HG03565 (cell line): ENCODE data around the gene CCL13.

Experiments used
- ATAC-seq: cut with Tn5 transposase; IDR thresholded peaks from one replicate; pipeline ENCODE4 v1.9.1; 2021; ENCODE audit warnings: mild to moderate bottlenecking, moderate library complexity; ENCODE audit not compliant: unreplicated experiment

The CCL13 gene

GRCh38 chr17:34361478-34362061 lies 5.3 kb downstream of the CCL13 start:
- ATAC-seq, result peak; percentile 59

- ATAC-seq, result no peak
Measured at GRCh38 chr17:34363183-34363661, 6.9 kb downstream of the CCL13 start, which contains the start of gene CCL1. Gene CCL1 (minus strand): TSS chr17:34363233. CDS start chr17:34363161, 72 bp downstream.

- ATAC-seq, result no peak
Measured at GRCh38 chr17:34364751-34365150, 8.5 kb downstream of the CCL13 start.

GRCh38 chr17:34365340-34365739 lies 9.1 kb downstream of the CCL13 start:
- ATAC-seq, result no peak

GRCh38 chr17:34366010-34366409 lies 9.7 kb downstream of the CCL13 start:
- no peak for ATAC-seq

GRCh38 chr17:34366529-34367107 lies 10.3 kb downstream of the CCL13 start:
- ATAC-seq, result no peak

GRCh38 chr17:34367486-34368195 lies 11.4 kb downstream of the CCL13 start:
- ATAC-seq, result no peak

GRCh38 chr17:34368196-34368945 lies 12.1 kb downstream of the CCL13 start:
- no peak for ATAC-seq

- ATAC-seq, result no peak
Measured at GRCh38 chr17:34368946-34369500, 12.7 kb downstream of the CCL13 start.

- ATAC-seq, result no peak
Measured at GRCh38 chr17:34369571-34369970, 13.3 kb downstream of the CCL13 start.

GRCh38 chr17:34370376-34370996 lies 14.2 kb downstream of the CCL13 start:
- ATAC-seq, result no peak

GRCh38 chr17:34370997-34371395 lies 14.7 kb downstream of the CCL13 start:
- no peak for ATAC-seq

- ATAC-seq, result no peak
Measured at GRCh38 chr17:34371405-34372100, 15.3 kb downstream of the CCL13 start.

GRCh38 chr17:34374457-34374856 lies 18.2 kb downstream of the CCL13 start:
- ATAC-seq, result no peak

GRCh38 chr17:34375426-34375997 lies 19.2 kb downstream of the CCL13 start:
- no peak for ATAC-seq

- ATAC-seq, result no peak
Measured at GRCh38 chr17:34377078-34377823, 21.0 kb downstream of the CCL13 start.

- ATAC-seq, result peak; percentile 88
Measured at GRCh38 chr17:34378664-34379101, 22.4 kb downstream of the CCL13 start.

GRCh38 chr17:34379868-34380267 lies 23.6 kb downstream of the CCL13 start:
- no peak for ATAC-seq

- ATAC-seq, result no peak
Measured at GRCh38 chr17:34382621-34383124, 26.4 kb downstream of the CCL13 start.
